GM12878 (cell line): Measurements from ENCODE around the gene WDFY4. TPM values are rescaled to one million over a fixed set of nuclear protein-coding genes. Genes with fewer than 3 reads are reported as not detected.

ENCODE experiments used
- ATAC-seq: fragments of 200-7000 bp; cut with Tn5 transposase; 3 replicates; pipeline ENCODE4 v1.9.1; 2020; ENCODE audit warnings: mild to moderate bottlenecking, moderate library complexity
- BruUV-seq: library from RNA; stranded (reverse); fragments of 400-500 nt; replicated peaks from 2 replicates; lab custom pipeline; 2021; lab: Mats Ljungman, UMichigan
- CTCF ChIA-PET: fragments of 300-600 bp; sonication (Branson Sonifier 250); formaldehyde crosslinking; extraction: SDS; loops from one replicate; lab custom pipeline; 2021; ENCODE audit warnings: inconsistent platforms; lab: Yijun Ruan, JAX
- POLR2A ChIA-PET: fragments of 350-600 bp; formaldehyde crosslinking; extraction: SDS; loops from one replicate; lab custom pipeline; 2021; ENCODE audit warnings: inconsistent platforms; lab: Charles Lee
- RAD21 ChIA-PET: fragments of 300-600 bp; sonication (Branson Sonifier 250); formaldehyde crosslinking; loops from one replicate; lab custom pipeline; 2023; ENCODE audit warnings: antibody characterized with exemption; ENCODE audit not compliant: unreplicated experiment; lab: Charles Lee
- SMC1A ChIA-PET: fragments of 300-600 bp; sonication (Branson Sonifier 250); formaldehyde crosslinking; loops from one replicate; lab custom pipeline; 2023; ENCODE audit not compliant: unreplicated experiment, uncharacterized antibody; lab: Charles Lee
- DNase-seq: peaks from one replicate; pipeline ENCODE4 v3.0.0-alpha.2; 2011; ENCODE audit warnings: low read depth, low spot score
- FAIRE-seq: peaks from 3 replicates; lab custom pipeline; 2011; peaks lifted over from hg19 to GRCh38; lab: Jason Lieb, UNC
- H2AFZ ChIP-seq: 2 replicates; pipeline ENCODE4 v1.6.0; 2011; ENCODE audit warnings: low read depth, low read length, control low read depth; ENCODE audit not compliant: control insufficient read depth
- H3K27ac ChIP-seq: 2 replicates; pipeline ENCODE4 v1.5.1; 2011; ENCODE audit warnings: control low read depth; ENCODE audit not compliant: control insufficient read depth, insufficient read depth
- H3K27me3 ChIP-seq, 2 experiments: replicated peaks in 1 of 2; 2 replicates each; pipeline versions ENCODE4 v1.6.0 to v1.6.1; 2011; ENCODE audit warnings: low read length in 1 of 2; ENCODE audit not compliant: control insufficient read depth in 2 of 2, insufficient read depth in 2 of 2
- H3K36me3 ChIP-seq, 2 experiments: 2 replicates each; pipeline ENCODE4 v1.5.1; 2011; ENCODE audit warnings: low read length in 1 of 2; ENCODE audit not compliant: control insufficient read depth in 2 of 2, insufficient read depth in 2 of 2
- H3K4me1 ChIP-seq: 2 replicates; pipeline ENCODE4 v1.6.1; 2011; ENCODE audit warnings: mild to moderate bottlenecking, low read length, moderate library complexity, mixed read lengths; ENCODE audit not compliant: control insufficient read depth, insufficient read depth
- H3K4me2 ChIP-seq: 2 replicates; pipeline ENCODE4 v1.6.0; 2011; ENCODE audit warnings: control low read depth; ENCODE audit not compliant: control insufficient read depth, insufficient read depth
- H3K4me3 ChIP-seq: fragments of 200-600 bp; sonication (generic); 2 replicates; pipeline ENCODE4 v1.5.1; 2016
- H3K79me2 ChIP-seq: 2 replicates; pipeline ENCODE4 v1.6.0; 2011; ENCODE audit warnings: low read length; ENCODE audit not compliant: control insufficient read depth, insufficient read depth
- H3K9ac ChIP-seq: 2 replicates; pipeline ENCODE4 v1.8.0; 2011; ENCODE audit warnings: low read length, control low read depth, mixed read lengths; ENCODE audit not compliant: control insufficient read depth, insufficient read depth
- H3K9me3 ChIP-seq: replicated peaks from 3 replicates; pipeline ENCODE4 v1.5.1; 2011; ENCODE audit warnings: mild to moderate bottlenecking, low read length; ENCODE audit not compliant: control insufficient read depth, insufficient read depth
- H4K20me1 ChIP-seq: 2 replicates; pipeline ENCODE4 v1.6.0; 2011; ENCODE audit not compliant: control insufficient read depth, insufficient read depth
- CREM ChIP-seq: IDR thresholded peaks from 2 replicates; pipeline ENCODE4 v1.6.1; 2014; ENCODE audit warnings: antibody characterized with exemption, low read depth
- CUX1 ChIP-seq: IDR thresholded peaks from 2 replicates; pipeline ENCODE4 v1.6.1; 2012; ENCODE audit warnings: improper control_type of control experiment, low read depth, low read length; ENCODE audit not compliant: insufficient replicate concordance
- DPF2 ChIP-seq: fragments of 450-650 bp; IDR thresholded peaks from 2 replicates; pipeline ENCODE4 v1.6.1; 2017; ENCODE audit warnings: mild to moderate bottlenecking
- HDAC2 ChIP-seq: fragments of 200-600 bp; sonication (generic); IDR thresholded peaks from 2 replicates; pipeline ENCODE4 v1.6.1; 2017
- HDGF ChIP-seq: fragments of 450-650 bp; IDR thresholded peaks from 2 replicates; pipeline ENCODE4 v1.6.1; 2016; ENCODE audit warnings: antibody characterized with exemption
- IRF3 ChIP-seq: fragments of 450-650 bp; IDR thresholded peaks from 2 replicates; pipeline ENCODE4 v1.6.1; 2014; ENCODE audit warnings: mild to moderate bottlenecking
- MYC ChIP-seq: IDR thresholded peaks from 2 replicates; pipeline ENCODE4 v1.6.1; 2011; ENCODE audit warnings: mild to moderate bottlenecking, low read length, moderate library complexity, inconsistent platforms; ENCODE audit not compliant: insufficient read depth, insufficient replicate concordance, insufficient read length, severe bottlenecking
- NBN ChIP-seq: fragments of 450-650 bp; IDR thresholded peaks from 2 replicates; pipeline ENCODE4 v1.6.1; 2016
- NKRF ChIP-seq: fragments of 450-650 bp; conservative IDR thresholded peaks from 2 replicates; pipeline ENCODE4 v1.6.1; 2017; ENCODE audit warnings: mild to moderate bottlenecking, moderate library complexity
- NR2C2 ChIP-seq: IDR thresholded peaks from 2 replicates; pipeline ENCODE4 v1.6.1; 2011; ENCODE audit warnings: borderline replicate concordance, low read depth; ENCODE audit not compliant: control insufficient read depth, insufficient read length
- POLR2AphosphoS2 ChIP-seq: IDR thresholded peaks from 2 replicates; pipeline ENCODE4 v1.6.1; 2011; ENCODE audit warnings: low read depth, mild to moderate bottlenecking, low read length, improper control_type of control experiment, moderate library complexity
- SREBF1 ChIP-seq: IDR thresholded peaks from 2 replicates; pipeline ENCODE4 v1.6.1; 2012; ENCODE audit warnings: mild to moderate bottlenecking, low read length
- TCF3 ChIP-seq: IDR thresholded peaks from 2 replicates; pipeline ENCODE4 v1.6.1; 2012; ENCODE audit warnings: low read depth, mild to moderate bottlenecking, low read length, borderline replicate concordance; ENCODE audit not compliant: insufficient read depth
- WRNIP1 ChIP-seq: IDR thresholded peaks from 2 replicates; pipeline ENCODE4 v1.6.1; 2011; ENCODE audit warnings: low read depth, low read length, improper control_type of control experiment, borderline replicate concordance
- ZNF207 ChIP-seq: fragments of 450-650 bp; IDR thresholded peaks from 2 replicates; pipeline ENCODE4 v1.6.1; 2014; ENCODE audit warnings: antibody characterized with exemption, mild to moderate bottlenecking, borderline replicate concordance
- ZNF274 ChIP-seq: IDR thresholded peaks from one replicate; pipeline ENCODE4 v1.8.0; 2011; ENCODE audit not compliant: insufficient read length, insufficient read depth
- ZZZ3 ChIP-seq: IDR thresholded peaks from 2 replicates; pipeline ENCODE4 v1.6.1; 2011; ENCODE audit warnings: low read depth; ENCODE audit not compliant: control insufficient read depth, insufficient read length
- WGBS: methylation state at CpG from one replicate; pipeline ENCODE4 v1.1.6; 2016; ENCODE audit warnings: low lambda C conversion rate; ENCODE audit not compliant: insufficient replicate concordance, insufficient coverage; ENCODE audit errors: missing lambda C conversion rate; 5-methylcytosine and 5-hydroxymethylcytosine counted together
- in situ Hi-C: fragments of 300-500 bp; cut with MboI; formaldehyde crosslinking; loops from 9 replicates; pipeline ENCODE4 v1.14.3; 2018; ENCODE audit warnings: mixed read lengths
- intact Hi-C: fragments of 100-400 bp; cut with micrococcal nuclease; formaldehyde crosslinking; loops from one replicate; pipeline ENCODE4 v1.14.2; 2022; ENCODE audit not compliant: unreplicated experiment
- polyA plus RNA-seq, 11 experiments: library from polyadenylated mRNA; depleted of rRNA in 4 of 11; unstranded in 6 of 11; stranded (reverse) in 5 of 11; fragments of >200 nt; fragmentation: Nextera tagmentation in 4 of 11; fragmentation: Illumina TruSeq in 1 of 11; extraction: Ambion mirVana in 4 of 11; extraction: Trizol in 1 of 11; gene quantifications; 1 replicate in 1 of 11; 2 replicates in 10 of 11; pipeline versions ENCODE4 v1.2.1 to v1.2.3, GENCODE V29; 2011 to 2016; ENCODE audit warnings: inconsistent platforms in 2 of 11, missing spikeins in 2 of 11, low read depth in 1 of 11
- total RNA-seq, 4 experiments: library from RNA; depleted of rRNA in 3 of 4; stranded (reverse); fragments of >200 nt in 3 of 4; fragmentation: Illumina TruSeq in 1 of 4; extraction: Trizol in 1 of 4; gene quantifications; 2 replicates each; pipeline versions ENCODE4 v1.2.1 to v1.2.3, GENCODE V29; 2013 to 2021

WDFY4 gene
- total and polyA plus RNA-seq, 10 of the 15 experiments (the other 5 are each of a cell fraction or from before 2014, with no cell fraction given): 13.5 to 132 (median 47.3) TPM

- no peaks in the 10 kb centered on the region for H4K20me1 ChIP-seq
- ATAC-seq (no peak), FAIRE-seq (no peak), DNase-seq (no peak)
- H2AFZ ChIP-seq: no peak overlapping the region
- WGBS: 2% methylated on average over 2 of the region's 2 CpGs
- ChIA-PET CTCF (interaction anchor here (1.1 to 13.6 kb wide), 5 partner anchors 12 to 99 kb away, joined by 3 to 664 read pairs (median 7); partner anchors contain the start of gene ARHGAP22), SMC1A (interaction anchor here (0.6 to 15.1 kb wide), 7 partner anchors 7 to 288 kb away, joined by 3 to 298 read pairs (median 6); partner anchors contain the start of gene ARHGAP22), RAD21 (interaction anchor here (0.8 to 15.3 kb wide), 3 partner anchors 13 to 100 kb away, joined by 3 to 383 read pairs (median 3); partner anchors contain the start of gene ARHGAP22), POLR2A (interaction anchor here (0.5 kb wide), 1 partner anchor 14 kb away, joined by 3 read pairs; no protein-coding TSS in a partner anchor)
- H3K27ac ChIP-seq: no peak overlapping the region
- no TSS peak for BruUV-seq
- H3K4me3 ChIP-seq: no peak overlapping the region
- H3K4me2 ChIP-seq: no peak overlapping the region
- no peak for TF ChIP-seq NBN
- TF ChIP-seq CREM: no peak
- TF ChIP-seq CUX1: no peak
- TF ChIP-seq SREBF1: no peak
- TF ChIP-seq MYC: no peak
- TF ChIP-seq POLR2AphosphoS2: no peak
- TF ChIP-seq TCF3: no peak
- no peak for TF ChIP-seq WRNIP1
- TF ChIP-seq DPF2: no peak
- TF ChIP-seq ZNF207: no peak
- TF ChIP-seq NR2C2: no peak
- no peak for TF ChIP-seq ZNF274
- TF ChIP-seq HDAC2: no peak
- TF ChIP-seq HDGF: no peak
- TF ChIP-seq IRF3: no peak
- TF ChIP-seq NKRF: no peak
- TF ChIP-seq ZZZ3: no peak
- H3K27me3 ChIP-seq: no peaks in the 10 kb centered on the region
- no peaks in the 10 kb centered on the region for H3K36me3 ChIP-seq
- intact Hi-C loops (no loop called here), in situ Hi-C loops (no loop called here)
- H3K79me2 ChIP-seq: peaks cover 2% of the 10 kb centered on the region
- peaks cover 11% of the 10 kb centered on the region for H3K4me1 ChIP-seq
- H3K9me3 ChIP-seq: no peaks in the 10 kb centered on the region
- no peak overlapping the region for H3K9ac ChIP-seq
Observed at GRCh38 chr10:48651293-48651692, 33.4 kb upstream of the WDFY4 start.
